OCI-LY7 (cell line): ENCODE measurements around the gene PIWIL1. TPM values are rescaled to one million over a fixed set of nuclear protein-coding genes. Genes with fewer than 3 reads are reported as not detected.

Source experiments
- BruUV-seq: library from RNA; stranded (reverse); fragments of 400-500 nt; replicated peaks from 2 replicates; lab custom pipeline; 2021; lab: Mats Ljungman, UMichigan
- CTCF ChIA-PET: fragments of 300-600 bp; sonication (Branson Sonifier 250); formaldehyde crosslinking; loops from one replicate; lab custom pipeline; 2022; ENCODE audit warnings: antibody characterized with exemption; ENCODE audit not compliant: unreplicated experiment; lab: Charles Lee
- POLR2A ChIA-PET: fragments of 300-600 bp; sonication (Branson Sonifier 250); formaldehyde crosslinking; loops from one replicate; lab custom pipeline; 2022; ENCODE audit warnings: antibody characterized with exemption; lab: Charles Lee
- DNase-seq: peaks from one replicate; pipeline ENCODE4 v3.0.0-alpha.2; 2015; ENCODE audit warnings: low spot score
- H2AFZ ChIP-seq: fragments of 200-600 bp; sonication (generic), shearing (Covaris generic); 2 replicates; pipeline ENCODE4 v1.6.1; 2014; ENCODE audit warnings: mild to moderate bottlenecking, antibody characterized with exemption, low read length, moderate library complexity
- H3K27ac ChIP-seq: fragments of 200-600 bp; sonication (generic); 2 replicates; pipeline ENCODE4 v1.5.1; 2014; ENCODE audit warnings: mixed run types, low read depth, mild to moderate bottlenecking, moderate library complexity, low read length, inconsistent platforms; ENCODE audit not compliant: poor library complexity, severe bottlenecking
- H3K36me3 ChIP-seq: fragments of 200-600 bp; sonication (generic); 2 replicates; pipeline ENCODE4 v1.6.1; 2014; ENCODE audit warnings: mild to moderate bottlenecking, antibody characterized with exemption, low read length, moderate library complexity, mixed read lengths; ENCODE audit not compliant: insufficient read depth
- H3K4me1 ChIP-seq: fragments of 200-600 bp; sonication (generic); 2 replicates; pipeline ENCODE4 v1.5.1; 2014; ENCODE audit warnings: mild to moderate bottlenecking, low read length; ENCODE audit not compliant: insufficient read depth, poor library complexity, severe bottlenecking
- H3K4me2 ChIP-seq: fragments of 200-600 bp; sonication (generic); 2 replicates; pipeline ENCODE4 v1.6.1; 2014; ENCODE audit warnings: mild to moderate bottlenecking, low read length
- H3K4me3 ChIP-seq: fragments of 200-600 bp; sonication (generic); 2 replicates; pipeline ENCODE4 v1.5.1; 2014; ENCODE audit warnings: mild to moderate bottlenecking, low read depth, low read length; ENCODE audit not compliant: poor library complexity, severe bottlenecking
- H3K79me2 ChIP-seq: fragments of 200-600 bp; sonication (generic); 2 replicates; pipeline ENCODE4 v1.6.1; 2016; ENCODE audit warnings: low read depth, mild to moderate bottlenecking, low read length, moderate library complexity, mixed read lengths; ENCODE audit not compliant: insufficient read depth
- H3K9me2 ChIP-seq: fragments of 200-600 bp; sonication (generic); 2 replicates; pipeline ENCODE4 v1.6.1; 2016; ENCODE audit warnings: mild to moderate bottlenecking, low read length, mixed read lengths; ENCODE audit not compliant: insufficient read depth
- H3K9me3 ChIP-seq: fragments of 200-600 bp; sonication (generic); 2 replicates; pipeline ENCODE4 v1.6.1; 2014; ENCODE audit warnings: mild to moderate bottlenecking, mixed run types, low read length, mixed read lengths
- H4K20me1 ChIP-seq: fragments of 200-600 bp; sonication (generic); 2 replicates; pipeline ENCODE4 v1.6.1; 2014; ENCODE audit warnings: mild to moderate bottlenecking, antibody characterized with exemption, low read length, moderate library complexity, mixed read lengths; ENCODE audit not compliant: insufficient read depth
- CTCF ChIP-seq: fragments of 200-600 bp; sonication (generic); conservative IDR thresholded peaks from 2 replicates; pipeline ENCODE4 v1.5.1; 2014; ENCODE audit warnings: mild to moderate bottlenecking, antibody characterized with exemption, low read length, moderate library complexity, mixed read lengths
- EZH2phosphoT487 ChIP-seq: fragments of 200-600 bp; sonication (generic); IDR thresholded peaks from 2 replicates; pipeline ENCODE4 v1.6.1; 2018; ENCODE audit warnings: low read depth, borderline replicate concordance, mild to moderate bottlenecking, mixed run types, antibody characterized with exemption, low read length, moderate library complexity, mixed read lengths
- intact Hi-C: fragments of 100-400 bp; cut with micrococcal nuclease; formaldehyde crosslinking; loops from one replicate; pipeline ENCODE4 v1.10.0; 2022; ENCODE audit not compliant: unreplicated experiment
- total RNA-seq, 2 experiments: library from RNA; depleted of rRNA in 1 of 2; stranded (reverse); fragments of >200 nt in 1 of 2; shearing (Covaris generic) in 1 of 2; gene quantifications; 2 replicates each; pipeline ENCODE4 v1.2.3, GENCODE V29; 2014 to 2022

The PIWIL1 gene
- total RNA-seq, 2 experiments from 2014 or later = not detected

- Histone ChIP-seq H3K4me2 (no peak overlapping the region), H3K79me2 (no peaks in the 10 kb centered on the region), H4K20me1 (no peaks in the 10 kb centered on the region), H3K9me2 (no peaks in the 10 kb centered on the region), H3K36me3 (no peaks in the 10 kb centered on the region), H3K4me3 (no peak overlapping the region), H3K27ac (no peak overlapping the region), H3K9me3 (no peaks in the 10 kb centered on the region), H2AFZ (no peak overlapping the region), H3K4me1 (no peaks in the 10 kb centered on the region)
- ChIA-PET POLR2A (no interaction called here), CTCF (no interaction called here)
- intact Hi-C loops = no loop called here
- DNase-seq = no peak
- TF ChIP-seq CTCF (no peak), EZH2phosphoT487 (no peak)
- no TSS peak for BruUV-seq
Measured at GRCh38 chr12:130290114-130290513, 47.6 kb upstream of the PIWIL1 start.

- no peak overlapping the region for H2AFZ ChIP-seq
- no peaks in the 10 kb centered on the region for H3K9me2 ChIP-seq
- ChIA-PET CTCF (no interaction called here), POLR2A (interaction anchor here (1.9 kb wide), 1 partner anchor 11 kb away, joined by 4 read pairs; no protein-coding TSS in a partner anchor)
- no peak overlapping the region for H3K27ac ChIP-seq
- H3K4me3 ChIP-seq = no peak overlapping the region
- H3K36me3 ChIP-seq = no peaks in the 10 kb centered on the region
- no peaks in the 10 kb centered on the region for H3K79me2 ChIP-seq
- H3K4me1 ChIP-seq = no peaks in the 10 kb centered on the region
- no peaks in the 10 kb centered on the region for H3K9me3 ChIP-seq
- no peaks in the 10 kb centered on the region for H4K20me1 ChIP-seq
- TF ChIP-seq EZH2phosphoT487 = no peak
- no peak for TF ChIP-seq CTCF
- no peak for DNase-seq
- H3K4me2 ChIP-seq = no peak overlapping the region
- intact Hi-C loops = no loop called here
- BruUV-seq = no TSS peak
Measured at GRCh38 chr12:130298322-130299021, 39.2 kb upstream of the PIWIL1 start.

GRCh38 chr12:130299574-130299973, 38.1 kb upstream of the PIWIL1 start:
- CTCF ChIA-PET = no interaction called here
- intact Hi-C loops = no loop called here
- POLR2A ChIA-PET = interaction anchor here (1.9 kb wide), 1 partner anchor 10 kb away, joined by 4 read pairs; no protein-coding TSS in a partner anchor
- Histone ChIP-seq H3K4me3 (no peak overlapping the region), H3K4me2 (no peak overlapping the region), H2AFZ (no peak overlapping the region), H3K9me2 (no peaks in the 10 kb centered on the region), H3K9me3 (no peaks in the 10 kb centered on the region), H4K20me1 (no peaks in the 10 kb centered on the region), H3K4me1 (no peaks in the 10 kb centered on the region), H3K27ac (no peak overlapping the region), H3K36me3 (no peaks in the 10 kb centered on the region), H3K79me2 (no peaks in the 10 kb centered on the region)
- TF ChIP-seq CTCF = no peak
- no peak for TF ChIP-seq EZH2phosphoT487
- no peak for DNase-seq
- no TSS peak for BruUV-seq
